ENCODE results near the gene CLEC1B. TPM values are rescaled to one million over a fixed set of nuclear protein-coding genes. Genes with fewer than 3 reads are reported as not detected.
"Not testable (repeated sequence)": the region's sequence is repeated elsewhere in the genome, so short reads cannot be mapped to it uniquely, and the experiment has no call there.

CLEC1B gene
- total and polyA plus RNA-seq, 5 donors from 2014 or later, result 2.6 TPM; not detected in 4

DNA sequence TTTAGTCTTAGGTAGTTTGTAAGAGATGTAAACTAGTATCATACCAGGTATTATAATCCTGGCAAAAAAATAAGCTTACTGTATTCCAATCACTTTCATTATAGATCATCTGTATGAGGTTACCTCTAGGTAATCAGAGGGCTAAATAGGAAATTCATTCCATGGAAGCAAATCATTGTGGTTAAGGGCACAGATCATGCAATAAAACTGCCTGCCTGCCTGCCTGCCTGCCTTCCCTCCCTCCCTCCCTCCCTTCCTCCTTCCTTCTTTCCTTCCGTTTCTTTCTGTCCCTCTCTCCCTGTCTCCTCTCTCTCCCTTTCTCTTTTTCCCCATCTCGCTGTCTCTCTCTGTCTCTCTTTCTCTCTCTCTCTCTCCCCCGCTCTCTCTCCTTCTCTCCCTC lies 28.4 kb upstream of the CLEC1B start:
- H3K4me1 Mint-ChIP-seq, result no peaks in the 10 kb centered on the region
- peaks cover 42% of the 10 kb centered on the region for H3K27me3 Mint-ChIP-seq
- no peak for DNase-seq
- H3K36me3 Mint-ChIP-seq, result no peaks in the 10 kb centered on the region
- H3K9me3 ChIP-seq (ENCODE audit: control insufficient read depth in 2 of 2, low read length in 2 of 2), result no peaks in the 10 kb centered on the region
- no peak overlapping the region for H3K4me3 ChIP-seq (ENCODE audit: low read depth, low read length)
- no peak overlapping the region for H3K4me3 Mint-ChIP-seq
- no peak overlapping the region for H3K27ac ChIP-seq (ENCODE audit: insufficient read depth, low read length, poor library complexity, severe bottlenecking)
- H3K9me3 Mint-ChIP-seq, result peaks cover 0 to 3% (median 0%) of the 10 kb centered on the region in 7 donors
- ATAC-seq (ENCODE audit: low read depth in 2 of 2), result no peak
- no peaks in the 10 kb centered on the region for H3K36me3 ChIP-seq (ENCODE audit: control insufficient read depth, insufficient read depth, low read length)
- H3K4me1 ChIP-seq (ENCODE audit: control insufficient read depth, insufficient read depth, low read length, poor library complexity, severe bottlenecking), result no peaks in the 10 kb centered on the region
- peaks cover 6% of the 10 kb centered on the region for H3K27me3 ChIP-seq (ENCODE audit: control insufficient read depth, insufficient read depth, low read length)
- H3K27ac Mint-ChIP-seq, result no peak overlapping the region

DNA sequence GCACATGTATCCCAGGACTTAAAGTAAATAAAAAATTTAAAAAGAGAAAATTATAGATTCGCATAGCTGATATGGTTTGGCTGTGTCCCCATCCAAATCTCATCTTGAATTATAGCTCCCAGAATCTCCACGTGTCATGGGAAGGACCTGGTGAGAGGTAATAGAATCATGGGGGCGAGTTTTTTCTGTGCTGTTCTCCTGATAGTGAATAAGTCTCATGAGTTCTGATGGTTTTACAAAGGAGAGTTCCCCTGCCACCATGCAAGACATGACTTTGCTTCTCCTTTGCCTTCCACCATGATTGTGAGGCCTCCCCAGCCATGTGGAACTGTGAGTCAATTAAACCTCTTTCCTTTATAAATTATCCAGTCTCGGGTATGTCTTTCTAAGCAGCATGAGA lies 27.7 kb upstream of the CLEC1B start:
- not testable (repeated sequence) for H3K27me3 ChIP-seq (ENCODE audit: control insufficient read depth, insufficient read depth, low read length); DNase-seq; H3K9me3 ChIP-seq (ENCODE audit: control insufficient read depth in 2 of 2, low read length in 2 of 2); H3K36me3 ChIP-seq (ENCODE audit: control insufficient read depth, insufficient read depth, low read length); ATAC-seq (ENCODE audit: low read depth in 2 of 2); H3K27ac ChIP-seq (ENCODE audit: insufficient read depth, low read length, poor library complexity, severe bottlenecking); H3K4me1 Mint-ChIP-seq; H3K36me3 Mint-ChIP-seq; H3K4me3 ChIP-seq (ENCODE audit: low read depth, low read length); H3K27ac Mint-ChIP-seq; H3K4me1 ChIP-seq (ENCODE audit: control insufficient read depth, insufficient read depth, low read length, poor library complexity, severe bottlenecking); H3K9me3 Mint-ChIP-seq; H3K4me3 Mint-ChIP-seq
- peaks cover 39% of the 10 kb centered on the region for H3K27me3 Mint-ChIP-seq

DNA sequence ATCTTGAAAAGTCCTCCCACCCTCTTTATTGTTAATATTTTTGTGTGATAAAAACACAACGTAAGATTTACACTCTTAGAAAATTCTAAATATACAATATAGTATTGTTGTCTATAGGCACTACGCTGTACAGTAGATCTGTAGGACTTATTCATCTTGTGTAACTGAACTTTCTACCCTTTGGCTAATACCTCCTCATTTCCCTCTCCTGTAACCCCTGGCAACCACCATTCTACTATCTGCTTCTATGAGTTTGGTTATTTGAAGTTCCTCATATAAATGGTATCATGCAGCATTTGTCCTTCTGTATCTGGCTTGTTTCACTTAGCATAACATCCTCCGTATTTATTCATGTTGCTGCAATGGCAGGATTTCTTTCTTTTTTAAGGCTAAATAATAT lies 26.3 kb upstream of the CLEC1B start:
- Histone ChIP-seq H3K27ac (ENCODE audit: insufficient read depth, low read length, poor library complexity, severe bottlenecking) (no peak overlapping the region), H3K4me3 (ENCODE audit: low read depth, low read length) (no peak overlapping the region), H3K4me1 (ENCODE audit: control insufficient read depth, insufficient read depth, low read length, poor library complexity, severe bottlenecking) (no peaks in the 10 kb centered on the region), H3K36me3 (ENCODE audit: control insufficient read depth, insufficient read depth, low read length) (no peaks in the 10 kb centered on the region), H3K27me3 (ENCODE audit: control insufficient read depth, insufficient read depth, low read length) (peaks cover 9% of the 10 kb centered on the region), H3K9me3 (ENCODE audit: control insufficient read depth in 2 of 2, low read length in 2 of 2) (no peaks in the 10 kb centered on the region)
- H3K4me1 Mint-ChIP-seq, result no peaks in the 10 kb centered on the region
- H3K4me3 Mint-ChIP-seq, result no peak overlapping the region
- H3K36me3 Mint-ChIP-seq, result no peaks in the 10 kb centered on the region
- H3K27me3 Mint-ChIP-seq, result peaks cover 32% of the 10 kb centered on the region
- DNase-seq, result no peak
- ATAC-seq (ENCODE audit: low read depth in 2 of 2), result no peak
- peaks cover 0 to 3% (median 0%) of the 10 kb centered on the region in 7 donors for H3K9me3 Mint-ChIP-seq
- no peak overlapping the region for H3K27ac Mint-ChIP-seq

DNA sequence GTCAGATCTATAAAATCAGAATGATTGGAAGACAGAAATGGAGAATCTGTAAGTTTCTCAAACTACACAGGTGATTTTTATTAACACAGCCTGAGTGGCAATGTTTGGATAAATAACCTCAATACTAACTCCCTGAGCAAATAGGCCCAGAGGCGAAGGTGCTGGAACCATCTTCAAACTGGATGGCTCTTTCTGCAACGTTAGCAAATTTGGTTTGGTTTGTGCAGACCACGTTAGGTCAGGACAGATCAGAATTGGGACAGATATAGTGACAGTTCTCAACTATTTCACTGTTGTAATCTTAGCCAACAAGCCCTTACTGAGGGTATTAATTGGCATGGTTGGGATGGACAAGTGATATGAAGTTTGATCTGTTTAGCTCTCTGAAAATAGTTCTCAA lies 22.4 kb upstream of the CLEC1B start:
- ATAC-seq (ENCODE audit: low read depth in 2 of 2) (no peak), DNase-seq (no peak)
- Mint-ChIP-seq H3K27me3 (peaks cover 34% of the 10 kb centered on the region), H3K4me3 (no peak overlapping the region), H3K36me3 (no peaks in the 10 kb centered on the region), H3K4me1 (no peaks in the 10 kb centered on the region), H3K9me3 (peaks cover 0 to 2% (median 0%) of the 10 kb centered on the region in 7 donors), H3K27ac (no peak overlapping the region)
- Histone ChIP-seq H3K36me3 (ENCODE audit: control insufficient read depth, insufficient read depth, low read length) (no peaks in the 10 kb centered on the region), H3K4me1 (ENCODE audit: control insufficient read depth, insufficient read depth, low read length, poor library complexity, severe bottlenecking) (no peaks in the 10 kb centered on the region), H3K4me3 (ENCODE audit: low read depth, low read length) (no peak overlapping the region), H3K27ac (ENCODE audit: insufficient read depth, low read length, poor library complexity, severe bottlenecking) (no peak overlapping the region), H3K9me3 (ENCODE audit: control insufficient read depth in 2 of 2, low read length in 2 of 2) (no peaks in the 10 kb centered on the region), H3K27me3 (ENCODE audit: control insufficient read depth, insufficient read depth, low read length) (peaks cover 10% of the 10 kb centered on the region)

DNA sequence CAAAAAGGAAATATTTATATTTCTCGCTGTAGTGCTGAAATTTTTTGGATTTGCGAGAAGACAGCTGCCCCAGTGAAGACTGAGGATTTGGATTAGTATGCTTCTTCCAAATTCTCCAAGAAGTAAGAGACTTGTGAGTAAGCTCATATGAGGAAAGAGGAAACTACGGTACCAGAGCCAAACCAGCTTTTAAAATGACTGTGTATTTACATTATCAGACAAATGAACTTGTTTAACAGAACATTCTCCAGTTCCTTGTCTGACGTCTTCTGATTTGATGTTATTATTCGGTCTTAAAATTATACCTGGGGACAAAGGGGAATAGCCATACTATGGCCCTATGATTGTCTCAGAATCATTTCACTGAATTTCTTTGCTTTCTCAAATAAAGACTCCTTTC lies 19.5 kb upstream of the CLEC1B start:
- peaks cover 42% of the 10 kb centered on the region for H3K27me3 Mint-ChIP-seq
- H3K4me3 Mint-ChIP-seq, result no peak overlapping the region
- no peaks in the 10 kb centered on the region for H3K36me3 Mint-ChIP-seq
- no peak for ATAC-seq (ENCODE audit: low read depth in 2 of 2)
- H3K4me1 Mint-ChIP-seq, result no peaks in the 10 kb centered on the region
- DNase-seq, result no peak
- no peak overlapping the region for H3K27ac Mint-ChIP-seq
- Histone ChIP-seq H3K4me3 (ENCODE audit: low read depth, low read length) (no peak overlapping the region), H3K27me3 (ENCODE audit: control insufficient read depth, insufficient read depth, low read length) (peaks cover 8% of the 10 kb centered on the region), H3K36me3 (ENCODE audit: control insufficient read depth, insufficient read depth, low read length) (no peaks in the 10 kb centered on the region), H3K27ac (ENCODE audit: insufficient read depth, low read length, poor library complexity, severe bottlenecking) (no peak overlapping the region), H3K4me1 (ENCODE audit: control insufficient read depth, insufficient read depth, low read length, poor library complexity, severe bottlenecking) (no peaks in the 10 kb centered on the region), H3K9me3 (ENCODE audit: control insufficient read depth in 2 of 2, low read length in 2 of 2) (no peaks in the 10 kb centered on the region)
- peaks cover 0 to 4% (median 0%) of the 10 kb centered on the region in 7 donors for H3K9me3 Mint-ChIP-seq

DNA sequence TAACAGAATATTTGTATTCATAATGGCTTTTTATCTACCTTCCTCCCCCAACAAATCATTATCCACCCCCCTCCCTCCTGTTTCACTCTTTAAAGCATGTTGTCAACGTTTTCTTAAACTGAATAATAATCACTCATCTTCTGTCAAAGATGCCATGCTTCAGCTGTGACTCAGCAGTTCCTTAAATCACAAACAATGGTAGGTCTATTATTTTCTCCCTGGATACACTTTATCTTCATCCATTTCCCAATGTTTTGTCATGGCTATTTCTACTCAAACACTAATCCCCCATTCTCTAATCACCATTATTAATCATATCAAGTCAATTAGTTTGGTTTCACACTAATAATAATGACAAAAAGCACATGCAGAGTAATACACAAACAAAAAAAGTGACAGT lies 18.0 kb upstream of the CLEC1B start:
- Mint-ChIP-seq H3K4me3 (no peak overlapping the region), H3K9me3 (peaks cover 0 to 4% (median 0%) of the 10 kb centered on the region in 7 donors), H3K27me3 (peaks cover 48% of the 10 kb centered on the region), H3K36me3 (no peaks in the 10 kb centered on the region), H3K4me1 (no peaks in the 10 kb centered on the region), H3K27ac (no peak overlapping the region)
- Histone ChIP-seq H3K9me3 (ENCODE audit: control insufficient read depth in 2 of 2, low read length in 2 of 2) (no peaks in the 10 kb centered on the region), H3K36me3 (ENCODE audit: control insufficient read depth, insufficient read depth, low read length) (no peaks in the 10 kb centered on the region), H3K4me1 (ENCODE audit: control insufficient read depth, insufficient read depth, low read length, poor library complexity, severe bottlenecking) (no peaks in the 10 kb centered on the region), H3K27ac (ENCODE audit: insufficient read depth, low read length, poor library complexity, severe bottlenecking) (no peak overlapping the region), H3K4me3 (ENCODE audit: low read depth, low read length) (no peak overlapping the region), H3K27me3 (ENCODE audit: control insufficient read depth, insufficient read depth, low read length) (peaks cover 15% of the 10 kb centered on the region)
- ATAC-seq (ENCODE audit: low read depth in 2 of 2), result no peak
- DNase-seq, result no peak

DNA sequence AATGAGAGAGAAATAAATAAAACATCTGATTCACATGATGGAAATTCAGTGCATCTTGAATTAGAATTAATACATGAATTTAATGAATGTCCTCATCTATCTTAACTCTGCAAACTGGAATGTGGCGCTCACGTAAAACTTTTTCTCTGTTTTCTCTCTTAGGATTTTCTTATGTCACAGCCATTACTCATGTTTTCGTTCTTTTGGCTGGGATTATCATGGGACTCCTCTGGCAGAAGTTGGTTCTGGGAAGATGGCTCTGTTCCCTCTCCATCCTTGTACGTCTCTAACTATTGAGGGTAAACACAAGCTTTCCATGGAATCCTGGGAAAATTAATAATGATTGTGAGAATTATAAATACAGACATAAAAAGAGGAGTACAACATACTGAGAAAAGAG lies 16.5 kb upstream of the CLEC1B start:
- Mint-ChIP-seq H3K9me3 (peaks cover 0 to 4% (median 0%) of the 10 kb centered on the region in 7 donors), H3K36me3 (no peaks in the 10 kb centered on the region), H3K27ac (no peak overlapping the region), H3K4me1 (no peaks in the 10 kb centered on the region), H3K4me3 (no peak overlapping the region), H3K27me3 (peaks cover 49% of the 10 kb centered on the region)
- no peak overlapping the region for H3K27ac ChIP-seq (ENCODE audit: insufficient read depth, low read length, poor library complexity, severe bottlenecking)
- no peaks in the 10 kb centered on the region for H3K4me1 ChIP-seq (ENCODE audit: control insufficient read depth, insufficient read depth, low read length, poor library complexity, severe bottlenecking)
- DNase-seq (no peak), ATAC-seq (ENCODE audit: low read depth in 2 of 2) (no peak)
- H3K27me3 ChIP-seq (ENCODE audit: control insufficient read depth, insufficient read depth, low read length), result peaks cover 17% of the 10 kb centered on the region
- no peak overlapping the region for H3K4me3 ChIP-seq (ENCODE audit: low read depth, low read length)
- H3K36me3 ChIP-seq (ENCODE audit: control insufficient read depth, insufficient read depth, low read length), result no peaks in the 10 kb centered on the region
- no peaks in the 10 kb centered on the region for H3K9me3 ChIP-seq (ENCODE audit: control insufficient read depth in 2 of 2, low read length in 2 of 2)

DNA sequence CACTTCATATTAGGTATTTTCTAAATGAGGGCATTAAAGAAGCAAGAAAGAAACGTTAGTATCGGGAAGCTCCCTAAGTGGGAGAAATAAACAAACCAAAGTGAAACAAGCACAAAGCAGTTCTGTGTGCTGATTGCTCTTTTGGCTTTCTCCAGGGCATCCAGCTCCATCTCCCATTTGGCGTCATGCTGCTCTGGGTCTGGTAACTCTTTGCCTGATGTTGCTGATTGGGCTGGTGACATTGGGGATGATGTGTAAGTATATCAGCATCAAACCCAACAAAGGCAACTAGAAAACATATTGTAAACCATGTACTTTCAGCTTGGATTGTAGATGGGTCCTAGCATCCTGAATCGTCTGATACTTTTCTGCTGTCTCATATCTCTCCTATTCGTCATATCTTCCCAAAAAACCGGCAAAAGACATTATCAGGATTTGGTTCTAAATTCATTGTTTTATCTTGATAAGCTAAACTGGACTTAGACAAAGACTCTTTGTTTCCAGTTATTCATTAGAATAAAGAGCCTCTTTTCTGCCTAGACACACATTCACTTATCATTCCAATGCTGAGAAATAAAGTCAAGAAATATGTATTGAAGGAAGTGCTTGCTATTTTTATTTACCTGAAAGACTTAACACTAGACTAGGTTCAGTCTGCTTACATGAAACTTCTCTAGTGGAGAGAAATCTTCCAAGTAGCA lies 13.9 kb upstream of the CLEC1B start:
- H3K27ac Mint-ChIP-seq, result no peak overlapping the region
- Histone ChIP-seq H3K9me3 (ENCODE audit: control insufficient read depth in 2 of 2, low read length in 2 of 2) (no peaks in the 10 kb centered on the region), H3K36me3 (ENCODE audit: control insufficient read depth, insufficient read depth, low read length) (no peaks in the 10 kb centered on the region), H3K27ac (ENCODE audit: insufficient read depth, low read length, poor library complexity, severe bottlenecking) (no peak overlapping the region), H3K4me1 (ENCODE audit: control insufficient read depth, insufficient read depth, low read length, poor library complexity, severe bottlenecking) (no peaks in the 10 kb centered on the region), H3K4me3 (ENCODE audit: low read depth, low read length) (no peak overlapping the region), H3K27me3 (ENCODE audit: control insufficient read depth, insufficient read depth, low read length) (peaks cover 17% of the 10 kb centered on the region)
- peaks cover 50% of the 10 kb centered on the region for H3K27me3 Mint-ChIP-seq
- H3K9me3 Mint-ChIP-seq, result peaks cover 0 to 4% (median 0%) of the 10 kb centered on the region in 7 donors
- no peak overlapping the region for H3K4me3 Mint-ChIP-seq
- ATAC-seq (ENCODE audit: low read depth in 2 of 2) (no peak), DNase-seq (no peak)
- no peaks in the 10 kb centered on the region for H3K36me3 Mint-ChIP-seq
- H3K4me1 Mint-ChIP-seq, result no peaks in the 10 kb centered on the region
